ENCODE data around the gene IL15RA.

Gene IL15RA

DNA sequence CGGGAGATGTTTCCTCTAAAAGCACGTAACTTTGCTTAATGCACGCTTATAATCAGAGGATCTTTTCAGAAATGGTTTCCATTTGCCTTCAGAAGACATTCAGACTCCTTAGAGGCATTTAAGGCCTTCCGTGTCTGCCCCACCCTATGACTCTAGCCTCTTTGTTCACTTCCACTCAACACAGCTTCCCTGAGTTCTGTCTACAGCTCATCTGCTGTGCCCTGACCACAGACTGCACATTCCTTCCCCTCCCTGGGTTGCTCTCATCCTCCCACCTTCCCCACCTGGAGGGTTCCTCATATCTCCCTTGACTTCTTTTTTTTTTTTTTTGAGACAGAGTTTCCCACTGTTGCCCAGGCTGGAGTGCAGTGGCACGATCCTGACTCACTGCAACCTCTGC is 70.7 kb downstream of the IL15RA start:
- TF ChIP-seq, protein P1, sequence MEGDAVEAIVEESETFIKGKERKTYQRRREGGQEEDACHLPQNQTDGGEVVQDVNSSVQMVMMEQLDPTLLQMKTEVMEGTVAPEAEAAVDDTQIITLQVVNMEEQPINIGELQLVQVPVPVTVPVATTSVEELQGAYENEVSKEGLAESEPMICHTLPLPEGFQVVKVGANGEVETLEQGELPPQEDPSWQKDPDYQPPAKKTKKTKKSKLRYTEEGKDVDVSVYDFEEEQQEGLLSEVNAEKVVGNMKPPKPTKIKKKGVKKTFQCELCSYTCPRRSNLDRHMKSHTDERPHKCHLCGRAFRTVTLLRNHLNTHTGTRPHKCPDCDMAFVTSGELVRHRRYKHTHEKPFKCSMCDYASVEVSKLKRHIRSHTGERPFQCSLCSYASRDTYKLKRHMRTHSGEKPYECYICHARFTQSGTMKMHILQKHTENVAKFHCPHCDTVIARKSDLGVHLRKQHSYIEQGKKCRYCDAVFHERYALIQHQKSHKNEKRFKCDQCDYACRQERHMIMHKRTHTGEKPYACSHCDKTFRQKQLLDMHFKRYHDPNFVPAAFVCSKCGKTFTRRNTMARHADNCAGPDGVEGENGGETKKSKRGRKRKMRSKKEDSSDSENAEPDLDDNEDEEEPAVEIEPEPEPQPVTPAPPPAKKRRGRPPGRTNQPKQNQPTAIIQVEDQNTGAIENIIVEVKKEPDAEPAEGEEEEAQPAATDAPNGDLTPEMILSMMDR (IDR thresholded peaks at IDR 0.05; ENCODE audit: control insufficient read depth, extremely low read depth, insufficient read depth): no peak
- no peak for DNase-seq (ENCODE audit: low read depth)
- no peak overlapping the region for H3K4me3 ChIP-seq (ENCODE audit: low read depth, low read length)

DNA sequence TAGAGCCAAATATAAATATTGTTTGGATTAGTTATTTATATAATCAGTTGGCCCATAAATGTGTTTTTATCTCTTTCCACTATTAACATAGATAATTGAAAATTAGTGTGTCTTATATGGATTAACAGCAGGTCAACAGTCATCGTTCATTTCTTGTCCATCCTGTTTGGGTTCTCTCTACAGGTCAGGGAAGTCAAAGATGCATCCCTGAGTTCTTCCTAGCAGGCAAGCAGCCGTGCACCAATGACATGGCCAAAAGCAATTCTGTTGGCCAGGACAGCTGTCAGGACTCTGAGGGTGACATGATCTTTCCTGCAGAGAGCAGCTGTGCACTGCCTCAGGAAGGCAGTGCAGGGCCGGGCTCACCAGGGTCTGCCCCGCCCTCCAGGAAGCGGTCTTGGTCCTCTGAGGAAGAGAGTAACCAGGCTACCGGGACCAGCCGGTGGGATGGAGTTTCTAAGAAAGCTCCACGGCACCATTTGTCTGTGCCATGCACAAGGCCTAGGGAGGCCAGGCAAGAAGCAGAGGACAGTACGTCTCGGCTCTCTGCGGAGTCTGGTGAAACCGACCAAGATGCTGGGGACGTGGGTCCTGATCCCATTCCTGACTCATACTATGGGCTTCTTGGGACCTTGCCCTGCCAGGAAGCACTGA is 71.4 kb downstream of the IL15RA start:
- TF ChIP-seq, protein P1 (IDR thresholded peaks at IDR 0.05; ENCODE audit: control insufficient read depth, extremely low read depth, insufficient read depth): no peak
- no peak overlapping the region for H3K4me3 ChIP-seq (ENCODE audit: low read depth, low read length)
- DNase-seq (ENCODE audit: low read depth): no peak

DNA sequence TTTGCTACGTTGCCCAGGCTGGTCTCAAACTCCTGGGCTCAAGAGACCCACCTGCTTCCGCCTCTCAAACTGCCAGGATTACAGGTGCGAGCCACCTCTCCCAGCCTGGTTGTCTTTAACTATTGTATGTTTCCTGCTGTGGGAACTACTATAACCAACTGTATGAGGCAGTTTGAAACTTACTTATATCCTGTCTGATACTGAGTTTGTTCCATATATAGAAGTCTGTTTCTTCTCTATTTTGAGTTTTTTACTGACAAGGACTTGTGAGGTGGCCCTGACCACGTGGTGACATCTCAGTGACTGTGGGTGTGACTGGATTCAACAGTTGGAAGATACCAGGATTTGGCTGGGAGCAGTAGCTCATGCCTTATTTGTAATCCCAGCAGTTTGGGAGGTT is 73.1 kb downstream of the IL15RA start:
- TF ChIP-seq, protein P1 (IDR thresholded peaks at IDR 0.05; ENCODE audit: control insufficient read depth, extremely low read depth, insufficient read depth): no peak
- no peak for DNase-seq (ENCODE audit: low read depth)
- no peak overlapping the region for H3K4me3 ChIP-seq (ENCODE audit: low read depth, low read length)

DNA sequence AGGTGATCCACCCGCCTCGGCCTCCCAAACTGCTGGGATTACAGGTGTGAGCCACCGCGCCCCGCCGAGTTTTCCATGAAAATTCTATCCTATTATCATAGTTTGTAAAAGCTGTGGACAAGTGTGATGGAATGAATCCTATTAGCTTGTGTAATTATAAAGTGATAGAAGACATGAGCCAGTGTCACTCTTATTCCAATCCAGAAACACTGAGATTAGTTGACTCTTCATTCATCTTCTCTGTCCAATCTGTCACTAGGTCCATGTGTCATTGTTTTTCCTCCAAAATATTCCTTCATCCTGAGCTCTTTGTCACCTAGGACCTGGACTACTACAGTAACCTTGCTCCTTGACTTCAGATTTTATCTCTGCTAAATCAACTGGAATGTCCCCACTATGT is 73.8 kb downstream of the IL15RA start:
- no peak overlapping the region for H3K4me3 ChIP-seq (ENCODE audit: low read depth, low read length)
- DNase-seq (ENCODE audit: low read depth): no peak
- TF ChIP-seq, protein P1 (IDR thresholded peaks at IDR 0.05; ENCODE audit: control insufficient read depth, extremely low read depth, insufficient read depth): no peak

DNA sequence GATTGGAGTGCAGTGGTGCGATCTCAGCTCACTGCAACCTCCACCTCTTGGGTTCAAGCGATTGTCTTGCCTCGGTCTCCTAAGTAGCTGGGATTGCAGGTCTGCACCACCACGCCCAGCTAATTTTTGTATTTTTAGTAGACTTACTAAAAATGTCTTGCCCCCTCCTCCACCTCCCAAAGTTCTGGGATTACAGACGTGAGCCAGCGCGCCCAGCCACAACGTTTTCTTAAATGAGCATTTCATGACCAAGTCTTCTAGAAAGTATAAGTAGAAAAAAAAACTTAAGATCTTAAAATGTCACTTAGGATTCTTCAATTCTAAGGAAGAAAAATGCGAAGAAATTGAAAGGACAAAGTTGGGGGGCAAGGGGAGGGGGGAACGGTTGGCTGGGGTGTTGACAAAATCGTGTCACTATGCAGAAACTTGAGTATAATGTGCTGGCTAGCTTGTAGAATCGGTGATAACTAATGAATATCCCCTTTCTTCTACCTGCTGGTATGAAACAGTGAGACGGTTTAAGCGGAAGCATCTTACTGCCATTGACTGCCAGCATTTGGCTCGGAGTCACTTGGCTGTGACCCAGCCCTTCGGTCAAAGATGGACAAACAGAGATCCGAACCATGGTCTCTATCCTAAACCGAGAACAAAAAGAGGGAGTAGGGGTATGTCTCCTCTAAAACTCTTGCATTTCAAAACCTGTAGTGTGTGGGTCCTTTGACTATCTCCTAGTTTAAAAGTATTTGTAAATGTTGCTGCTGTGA is 74.7 kb downstream of the IL15RA start:
- DNase-seq (ENCODE audit: low read depth): no peak
- TF ChIP-seq, protein P1 (IDR thresholded peaks at IDR 0.05; ENCODE audit: control insufficient read depth, extremely low read depth, insufficient read depth): no peak
- H3K4me3 ChIP-seq (ENCODE audit: low read depth, low read length): no peak overlapping the region

Data from LNCaP clone FGC (cell line).